Natural killer cell (primary cell): ENCODE measurements around the gene S100A13. TPM values are rescaled to one million over a fixed set of nuclear protein-coding genes. Genes with fewer than 3 reads are reported as not detected.

Source experiments
- ATAC-seq, 3 donors: fragments of 150-1000 bp in 2 of 3; fragments of 200-7000 bp in 1 of 3; cut with Tn5 transposase; 1 replicate in 1 of 3; 2 replicates in 2 of 3; pipeline ENCODE4 v1.10.0; 2021; ENCODE audit warnings: mild to moderate bottlenecking in 2 of 3, moderate library complexity in 2 of 3
- DNase-seq, 2 donors: peaks; one replicate each; pipeline versions ENCODE4 v3.0.0 to v3.0.0-alpha.2; 2013 to 2021; ENCODE audit warnings: mixed read lengths in 1 of 2
- H3K27ac ChIP-seq: one replicate; pipeline ENCODE4 v1.5.1; 2013; ENCODE audit warnings: mild to moderate bottlenecking, low read length
- H3K27me3 ChIP-seq: one replicate; pipeline ENCODE4 v1.6.1; 2013; ENCODE audit warnings: low read length; ENCODE audit not compliant: control insufficient read depth, insufficient read depth
- H3K36me3 ChIP-seq: one replicate; pipeline ENCODE4 v1.6.1; 2013; ENCODE audit warnings: low read length; ENCODE audit not compliant: control insufficient read depth, insufficient read depth
- H3K4me1 ChIP-seq: one replicate; pipeline ENCODE4 v1.6.1; 2013; ENCODE audit warnings: low read length; ENCODE audit not compliant: control insufficient read depth, insufficient read depth
- H3K4me3 ChIP-seq: one replicate; pipeline ENCODE4 v1.5.1; 2013; ENCODE audit warnings: low read length
- H3K9me3 ChIP-seq: one replicate; pipeline ENCODE4 v1.6.1; 2013; ENCODE audit warnings: low read length; ENCODE audit not compliant: control insufficient read depth, insufficient read depth
- H3K27ac Mint-ChIP-seq, 2 donors: one replicate each; pipeline ENCODE4 v1.8.0; 2022; ENCODE audit warnings: mild to moderate bottlenecking in 2 of 2, mixed read lengths in 2 of 2, moderate library complexity in 1 of 2
- H3K27me3 Mint-ChIP-seq, 2 donors: one replicate each; pipeline ENCODE4 v1.8.0; 2022; ENCODE audit warnings: low read depth in 2 of 2, mixed read lengths in 2 of 2
- H3K36me3 Mint-ChIP-seq: one replicate; pipeline ENCODE4 v1.8.0; 2022; ENCODE audit warnings: mixed read lengths
- H3K4me1 Mint-ChIP-seq, 2 donors: one replicate each; pipeline ENCODE4 v1.8.0; 2022; ENCODE audit warnings: mixed read lengths in 2 of 2
- H3K4me3 Mint-ChIP-seq: one replicate; pipeline ENCODE4 v1.8.0; 2022; ENCODE audit warnings: mild to moderate bottlenecking, moderate library complexity, mixed read lengths
- H3K9me3 Mint-ChIP-seq, 2 donors: one replicate each; pipeline ENCODE4 v1.8.0; 2022; ENCODE audit warnings: mixed read lengths in 2 of 2
- WGBS: methylation state at CpG from one replicate; pipeline ENCODE4 v1.1.7; 2013; ENCODE audit warnings: missing lambda C conversion rate; ENCODE audit not compliant: insufficient coverage; 5-methylcytosine and 5-hydroxymethylcytosine counted together
- intact Hi-C: fragments of 100-400 bp; cut with micrococcal nuclease; formaldehyde crosslinking; loops from one replicate; pipeline ENCODE4 v1.14.2; 2022
- total RNA-seq, 4 donors: library from RNA; stranded (reverse); fragments of 120-200 nt in 1 of 4; gene quantifications; one replicate each; pipeline versions ENCODE4 v1.2.3 to v1.2.4, GENCODE V29; 2013 to 2022
- TF ChIP-seq, protein P1 (sequence below): fragments of 200-600 bp; IDR thresholded peaks from one replicate; pipeline ENCODE4 v1.8.0; 2022; ENCODE audit warnings: antibody characterized with exemption

S100A13 gene
- total RNA-seq, 3 donors from 2014 or later (not counting 1 experiment from before 2014, with no cell fraction given) = 4.0 to 5.8 (median 4.1) TPM

- 82% methylated on average over 10 of the region's 10 CpGs for WGBS
- intact Hi-C loops = no loop called here
- H3K36me3 ChIP-seq = no peaks in the 10 kb centered on the region
Measured at GRCh38 chr1:153616144-153616916, 11.0 kb downstream of the S100A13 start, which contains the start of gene S100A14. Gene S100A14, minus strand, starts transcription at chr1:153616325. Its CDS starts 467 bp downstream, at chr1:153615858.

DNA sequence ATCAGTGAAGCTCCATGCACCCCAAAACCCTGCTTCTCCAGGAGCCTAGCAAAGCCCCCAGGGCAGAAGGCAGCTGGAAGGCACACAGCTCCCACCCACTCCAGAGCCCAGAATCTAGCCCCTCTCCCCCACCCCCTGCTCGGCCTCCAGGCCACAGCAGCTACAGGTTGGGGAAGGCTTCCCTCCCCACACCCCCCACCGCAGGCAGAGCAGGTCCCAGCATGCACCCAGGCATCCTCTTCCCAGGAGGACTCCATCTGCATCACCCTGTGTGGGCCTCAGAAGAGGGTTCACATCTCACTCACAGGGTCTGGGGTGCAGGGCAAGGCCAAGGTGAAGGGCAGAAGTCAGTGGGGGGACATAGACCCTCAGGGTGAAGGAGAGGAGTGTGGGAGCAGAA lies 11.9 kb downstream of the S100A13 start:
- H3K4me1 ChIP-seq = peaks cover 10% of the 10 kb centered on the region
- H3K27me3 ChIP-seq = no peaks in the 10 kb centered on the region
- no peak overlapping the region for H3K27ac ChIP-seq
- H3K9me3 ChIP-seq = no peaks in the 10 kb centered on the region
- H3K4me3 Mint-ChIP-seq = no peak overlapping the region
- no peak overlapping the region for H3K4me3 ChIP-seq
- WGBS = 83% methylated on average over 1 of the region's 2 CpGs
- TF ChIP-seq, protein P1, sequence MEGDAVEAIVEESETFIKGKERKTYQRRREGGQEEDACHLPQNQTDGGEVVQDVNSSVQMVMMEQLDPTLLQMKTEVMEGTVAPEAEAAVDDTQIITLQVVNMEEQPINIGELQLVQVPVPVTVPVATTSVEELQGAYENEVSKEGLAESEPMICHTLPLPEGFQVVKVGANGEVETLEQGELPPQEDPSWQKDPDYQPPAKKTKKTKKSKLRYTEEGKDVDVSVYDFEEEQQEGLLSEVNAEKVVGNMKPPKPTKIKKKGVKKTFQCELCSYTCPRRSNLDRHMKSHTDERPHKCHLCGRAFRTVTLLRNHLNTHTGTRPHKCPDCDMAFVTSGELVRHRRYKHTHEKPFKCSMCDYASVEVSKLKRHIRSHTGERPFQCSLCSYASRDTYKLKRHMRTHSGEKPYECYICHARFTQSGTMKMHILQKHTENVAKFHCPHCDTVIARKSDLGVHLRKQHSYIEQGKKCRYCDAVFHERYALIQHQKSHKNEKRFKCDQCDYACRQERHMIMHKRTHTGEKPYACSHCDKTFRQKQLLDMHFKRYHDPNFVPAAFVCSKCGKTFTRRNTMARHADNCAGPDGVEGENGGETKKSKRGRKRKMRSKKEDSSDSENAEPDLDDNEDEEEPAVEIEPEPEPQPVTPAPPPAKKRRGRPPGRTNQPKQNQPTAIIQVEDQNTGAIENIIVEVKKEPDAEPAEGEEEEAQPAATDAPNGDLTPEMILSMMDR = no peak
- ATAC-seq = no peak
- no peak for DNase-seq
- peaks cover 0 to 7% of the 10 kb centered on the region in 2 donors for H3K4me1 Mint-ChIP-seq
- no peaks in the 10 kb centered on the region for H3K36me3 Mint-ChIP-seq
- intact Hi-C loops = no loop called here
- no peaks in the 10 kb centered on the region for H3K27me3 Mint-ChIP-seq
- H3K36me3 ChIP-seq = no peaks in the 10 kb centered on the region
- no peak overlapping the region for H3K27ac Mint-ChIP-seq
- H3K9me3 Mint-ChIP-seq = no peaks in the 10 kb centered on the region

More at GRCh38 chr1:153616144-153616916, 11.0 kb downstream of the S100A13 start, which contains the start of gene S100A14:
- Histone ChIP-seq H3K27me3 (no peaks in the 10 kb centered on the region), H3K4me3 (no peak within 1 kb of the TSS), H3K27ac (no peak within 1 kb of the TSS), H3K9me3 (no peaks in the 10 kb centered on the region), H3K4me1 (peaks cover 8% of the 10 kb centered on the region)
- H3K4me3 Mint-ChIP-seq = no peak within 1 kb of the TSS
- H3K36me3 Mint-ChIP-seq = no peaks in the 10 kb centered on the region
- ATAC-seq = no peak
- no peak for DNase-seq
- H3K9me3 Mint-ChIP-seq = no peaks in the 10 kb centered on the region
- TF ChIP-seq, protein P1 = no peak
- H3K4me1 Mint-ChIP-seq = peaks cover 0 to 7% of the 10 kb centered on the region in 2 donors
- H3K27me3 Mint-ChIP-seq = no peaks in the 10 kb centered on the region
- no peak within 1 kb of the TSS for H3K27ac Mint-ChIP-seq

GRCh38 chr1:153614906-153615305 lies 12.4 kb downstream of the S100A13 start:
- Histone ChIP-seq H3K36me3 (no peaks in the 10 kb centered on the region), H3K4me3 (no peak overlapping the region), H3K27ac (no peak overlapping the region), H3K27me3 (no peaks in the 10 kb centered on the region), H3K4me1 (peaks cover 11% of the 10 kb centered on the region), H3K9me3 (no peaks in the 10 kb centered on the region)
- no peaks in the 10 kb centered on the region for H3K36me3 Mint-ChIP-seq
- no peak overlapping the region for H3K4me3 Mint-ChIP-seq
- H3K9me3 Mint-ChIP-seq = no peaks in the 10 kb centered on the region
- intact Hi-C loops = no loop called here
- H3K27ac Mint-ChIP-seq = no peak overlapping the region
- DNase-seq (no peak), ATAC-seq (no peak)
- TF ChIP-seq, protein P1 = no peak
- 97% methylated on average over 6 of the region's 7 CpGs for WGBS
- H3K4me1 Mint-ChIP-seq = peaks cover 0 to 7% of the 10 kb centered on the region in 2 donors
- no peaks in the 10 kb centered on the region for H3K27me3 Mint-ChIP-seq
